Measurements from ENCODE around the gene RINL. TPM values are rescaled to one million over a fixed set of nuclear protein-coding genes. Genes with fewer than 3 reads are reported as not detected.

RINL gene
- polyA plus RNA-seq, 1 of the 3 experiments (the other 2 are of a cell fraction) = 3.8 TPM

GRCh38 chr19:38891771-38892170 lies 13.7 kb upstream of the RINL start:
- ChIA-PET POLR2A (no interaction called here), CTCF (interaction anchor here (1.4 kb wide), 1 partner anchor 22 kb away, joined by 3 read pairs; no protein-coding TSS in a partner anchor)
- Histone ChIP-seq H3K4me3 (ENCODE audit: low read depth in 2 of 2, low read length in 1 of 2) (no peak overlapping the region), H3K4me1 (ENCODE audit: control insufficient read depth in 1 of 2, insufficient read depth in 2 of 2, low read depth in 1 of 2, low read length in 1 of 2) (no peaks in the 10 kb centered on the region; a peak in 1 of 4 replicates), H3F3A (replicated peaks; ENCODE audit: insufficient read depth) (no peaks in the 10 kb centered on the region), H3K9me3 (no peaks in the 10 kb centered on the region), H3K4me2 (no peak overlapping the region), H3K27ac (ENCODE audit: low read depth in 2 of 2, low read length in 1 of 2) (no peak overlapping the region), H3K27me3 (ENCODE audit: insufficient read depth) (no peaks in the 10 kb centered on the region), H3K36me3 (replicated peaks in 1 of 2; ENCODE audit: control insufficient read depth in 1 of 2, insufficient read depth in 2 of 2, low read length in 1 of 2) (peaks cover 0 to 8% of the 10 kb centered on the region in 2 experiments), H2AFZ (ENCODE audit: low read depth) (no peak overlapping the region), H3K79me2 (ENCODE audit: insufficient read depth) (no peaks in the 10 kb centered on the region), H4K20me1 (ENCODE audit: insufficient read depth) (no peaks in the 10 kb centered on the region), H3K9ac (no peak overlapping the region), H3K9me2 (no peaks in the 10 kb centered on the region)
- DNase-seq = no peak
- no peak for TF ChIP-seq GATA2 (CRISPR knock-in tag; IDR thresholded peaks at IDR 0.05)
- 86% methylated on average over 6 of the region's 6 CpGs for WGBS (ENCODE audit: low lambda C conversion rate)

GRCh38 chr19:38890686-38891085 lies 12.6 kb upstream of the RINL start:
- Histone ChIP-seq H3K36me3 (replicated peaks in 1 of 2; ENCODE audit: control insufficient read depth in 1 of 2, insufficient read depth in 2 of 2, low read length in 1 of 2) (peaks cover 0 to 8% of the 10 kb centered on the region in 2 experiments), H3K4me3 (ENCODE audit: low read depth in 2 of 2, low read length in 1 of 2) (no peak overlapping the region), H3K79me2 (ENCODE audit: insufficient read depth) (no peaks in the 10 kb centered on the region), H3K9me3 (no peaks in the 10 kb centered on the region), H3K4me1 (ENCODE audit: control insufficient read depth in 1 of 2, insufficient read depth in 2 of 2, low read depth in 1 of 2, low read length in 1 of 2) (peaks cover 0 to 4% of the 10 kb centered on the region in 2 experiments; a peak in 1 of 4 replicates), H3K9me2 (no peaks in the 10 kb centered on the region), H3K27ac (ENCODE audit: low read depth in 2 of 2, low read length in 1 of 2) (no peak overlapping the region), H3K4me2 (no peak overlapping the region), H3F3A (replicated peaks; ENCODE audit: insufficient read depth) (no peaks in the 10 kb centered on the region), H2AFZ (ENCODE audit: low read depth) (no peak overlapping the region), H3K27me3 (ENCODE audit: insufficient read depth) (no peaks in the 10 kb centered on the region), H3K9ac (no peak overlapping the region), H4K20me1 (ENCODE audit: insufficient read depth) (no peaks in the 10 kb centered on the region)
- CTCF ChIA-PET = interaction anchor here (0.7 to 1.4 kb wide), 2 partner anchors 12 to 21 kb away, joined by 3 read pairs; no protein-coding TSS in a partner anchor
- no peak for TF ChIP-seq TEAD4 (IDR thresholded peaks at IDR 0.05; ENCODE audit: borderline replicate concordance, insufficient read depth)
- no peak for TF ChIP-seq RXRA (IDR thresholded peaks at IDR 0.05; ENCODE audit: borderline replicate concordance, low read depth)
- TF ChIP-seq GATA2 (CRISPR knock-in tag; IDR thresholded peaks at IDR 0.05) = no peak
- TF ChIP-seq USF1 (IDR thresholded peaks at IDR 0.05; ENCODE audit: borderline replicate concordance, low read depth) = no peak
- TF ChIP-seq RCOR1 (IDR thresholded peaks at IDR 0.05; ENCODE audit: low read length) = no peak
- TF ChIP-seq CTCF (IDR thresholded peaks at IDR 0.05) = no peak
- TF ChIP-seq MXI1 (IDR thresholded peaks at IDR 0.05; ENCODE audit: low read depth, low read length) = no peak
- no peak for TF ChIP-seq CHD2 (IDR thresholded peaks at IDR 0.05; ENCODE audit: low read length, partially characterized antibody)
- no peak for TF ChIP-seq MEF2A (IDR thresholded peaks at IDR 0.05; ENCODE audit: borderline replicate concordance, low read depth)
- DNase-seq = no peak
- POLR2A ChIA-PET = no interaction called here
